GM12874 (cell line): ENCODE data around the gene ABR.

ENCODE experiments used
- TF ChIP-seq, protein P1 (sequence below): IDR thresholded peaks from 2 replicates; pipeline ENCODE4 v1.5.1; 2011; ENCODE audit warnings: low read depth, mild to moderate bottlenecking, control low read depth, low read length, moderate library complexity; ENCODE audit not compliant: insufficient read depth

ABR gene

DNA sequence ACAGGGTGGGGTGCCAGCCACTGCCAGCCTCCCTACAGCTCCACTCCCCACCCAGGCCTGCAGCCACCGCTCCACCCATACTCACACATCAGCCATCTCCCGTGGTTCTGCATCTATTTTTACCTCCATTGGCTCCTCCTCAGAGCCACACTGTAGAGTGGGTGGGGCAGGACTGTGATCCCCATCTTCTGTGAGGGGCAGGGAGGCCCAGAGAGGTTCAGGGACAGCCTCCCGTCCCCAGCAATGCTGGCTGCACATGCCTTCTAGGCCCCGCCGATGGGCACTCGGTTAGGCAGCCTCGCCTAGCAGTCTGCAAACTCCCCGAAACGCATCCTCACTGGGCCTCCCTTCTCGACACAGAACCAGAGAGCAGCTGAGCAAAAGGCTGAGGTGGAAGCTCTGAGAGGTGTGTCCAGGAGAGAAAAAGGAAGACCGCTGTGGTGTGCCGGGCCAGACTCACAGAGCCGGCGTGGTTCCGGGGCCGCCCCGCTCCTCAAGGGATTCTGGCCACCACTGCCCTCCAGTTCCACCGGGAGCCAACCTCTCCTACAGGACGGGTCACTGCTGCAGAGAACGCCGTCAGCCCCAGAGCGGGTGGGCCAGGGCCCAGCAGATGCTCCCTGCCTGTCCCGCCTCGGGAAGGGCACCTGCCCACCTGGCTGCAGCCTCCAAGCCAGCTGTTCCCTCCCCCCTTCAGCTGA, 71.9 kb downstream of the ABR start:
- TF ChIP-seq, protein P1, sequence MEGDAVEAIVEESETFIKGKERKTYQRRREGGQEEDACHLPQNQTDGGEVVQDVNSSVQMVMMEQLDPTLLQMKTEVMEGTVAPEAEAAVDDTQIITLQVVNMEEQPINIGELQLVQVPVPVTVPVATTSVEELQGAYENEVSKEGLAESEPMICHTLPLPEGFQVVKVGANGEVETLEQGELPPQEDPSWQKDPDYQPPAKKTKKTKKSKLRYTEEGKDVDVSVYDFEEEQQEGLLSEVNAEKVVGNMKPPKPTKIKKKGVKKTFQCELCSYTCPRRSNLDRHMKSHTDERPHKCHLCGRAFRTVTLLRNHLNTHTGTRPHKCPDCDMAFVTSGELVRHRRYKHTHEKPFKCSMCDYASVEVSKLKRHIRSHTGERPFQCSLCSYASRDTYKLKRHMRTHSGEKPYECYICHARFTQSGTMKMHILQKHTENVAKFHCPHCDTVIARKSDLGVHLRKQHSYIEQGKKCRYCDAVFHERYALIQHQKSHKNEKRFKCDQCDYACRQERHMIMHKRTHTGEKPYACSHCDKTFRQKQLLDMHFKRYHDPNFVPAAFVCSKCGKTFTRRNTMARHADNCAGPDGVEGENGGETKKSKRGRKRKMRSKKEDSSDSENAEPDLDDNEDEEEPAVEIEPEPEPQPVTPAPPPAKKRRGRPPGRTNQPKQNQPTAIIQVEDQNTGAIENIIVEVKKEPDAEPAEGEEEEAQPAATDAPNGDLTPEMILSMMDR, result no peak

DNA sequence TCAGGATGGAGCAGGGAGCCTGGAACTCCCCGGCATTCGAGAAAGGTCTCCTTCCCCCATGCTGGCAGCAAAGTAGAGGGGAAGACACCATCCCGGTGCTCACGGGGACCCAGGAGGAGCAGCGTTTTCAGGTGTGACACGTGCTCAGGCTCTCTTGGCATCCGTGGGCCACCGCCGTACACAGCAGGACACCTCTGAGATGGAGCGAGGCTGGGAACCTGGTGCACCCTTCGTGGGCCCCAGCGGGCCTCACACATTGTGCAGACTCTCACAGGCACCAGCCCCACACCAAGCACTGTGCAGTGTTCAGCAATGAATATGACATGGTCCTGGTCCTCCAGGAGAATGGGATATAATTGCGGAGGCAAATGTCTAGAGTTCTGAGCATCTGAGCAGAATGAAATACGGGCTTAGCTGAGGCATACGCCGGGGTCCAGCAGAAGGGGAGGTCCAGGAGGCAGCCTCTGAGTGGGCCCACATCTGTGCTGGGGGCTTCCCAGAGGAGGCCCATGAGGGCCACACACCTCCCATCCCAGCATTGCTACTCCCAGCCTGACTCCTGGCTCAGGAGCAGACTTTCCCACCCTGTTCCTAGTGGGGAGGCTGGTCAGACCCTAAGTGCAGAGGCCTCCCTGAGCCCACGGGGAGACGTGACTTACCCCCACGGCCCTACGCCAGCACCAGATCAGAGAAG, 72.6 kb downstream of the ABR start:
- TF ChIP-seq, protein P1, result no peak

DNA sequence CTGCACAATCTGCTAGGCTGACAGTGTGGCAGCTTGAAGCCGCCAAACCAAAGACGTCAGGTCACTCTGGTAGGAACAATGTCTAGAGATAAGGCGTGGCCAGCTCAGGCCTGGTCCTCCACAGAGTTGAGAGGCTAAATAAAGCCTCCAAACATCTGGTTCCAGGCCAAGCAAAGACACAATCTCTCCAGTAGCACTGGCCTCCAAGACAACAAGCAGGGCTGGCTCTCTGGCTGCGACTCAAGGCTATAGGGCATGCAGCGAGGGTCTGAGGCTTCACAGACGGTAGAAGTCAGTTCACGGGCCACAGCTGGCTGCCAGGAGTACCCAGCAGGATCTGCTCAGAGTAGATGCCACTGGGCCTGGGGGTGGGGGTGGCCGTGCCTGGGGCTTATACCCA, 75.6 kb downstream of the ABR start:
- TF ChIP-seq, protein P1, result no peak

DNA sequence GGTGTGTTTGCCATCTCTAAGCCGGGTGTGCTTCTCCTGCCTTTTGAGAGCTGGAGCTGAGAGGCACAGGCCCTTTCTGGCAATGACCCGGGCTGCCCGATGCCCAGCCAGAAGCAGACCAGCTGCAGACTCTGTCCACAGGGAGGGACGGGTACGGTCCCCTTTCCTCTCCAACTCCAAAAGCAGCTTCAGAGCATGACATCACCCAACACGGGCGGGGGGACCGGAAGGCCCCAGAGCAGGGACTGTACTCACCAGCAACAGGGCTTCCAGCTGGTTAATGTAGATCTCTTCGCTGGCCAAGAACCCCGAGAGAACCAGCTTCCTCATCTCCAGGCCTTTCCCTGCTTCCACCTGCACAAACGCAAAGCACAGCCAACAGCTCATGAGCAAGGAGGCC, 79.4 kb downstream of the ABR start:
- TF ChIP-seq, protein P1, result no peak

DNA sequence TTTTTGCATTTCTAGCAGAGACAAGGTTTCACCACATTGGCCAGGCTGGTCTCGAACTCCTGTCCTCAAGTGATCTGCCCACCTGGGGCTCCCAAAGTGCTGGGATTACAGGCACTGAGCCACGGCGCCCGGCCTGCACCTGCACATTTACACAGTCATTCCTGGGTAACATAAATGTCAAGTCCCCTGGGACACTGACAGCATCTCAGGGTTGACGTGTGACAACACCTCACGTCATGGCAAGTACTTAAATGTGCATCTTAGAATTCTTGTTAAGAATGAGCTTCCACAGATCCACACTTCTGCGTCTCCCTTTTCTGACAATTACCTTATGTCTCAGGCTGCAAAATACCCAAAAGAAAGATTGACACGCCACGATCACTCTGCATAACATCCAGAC, 80.5 kb downstream of the ABR start:
- TF ChIP-seq, protein P1, result no peak

DNA sequence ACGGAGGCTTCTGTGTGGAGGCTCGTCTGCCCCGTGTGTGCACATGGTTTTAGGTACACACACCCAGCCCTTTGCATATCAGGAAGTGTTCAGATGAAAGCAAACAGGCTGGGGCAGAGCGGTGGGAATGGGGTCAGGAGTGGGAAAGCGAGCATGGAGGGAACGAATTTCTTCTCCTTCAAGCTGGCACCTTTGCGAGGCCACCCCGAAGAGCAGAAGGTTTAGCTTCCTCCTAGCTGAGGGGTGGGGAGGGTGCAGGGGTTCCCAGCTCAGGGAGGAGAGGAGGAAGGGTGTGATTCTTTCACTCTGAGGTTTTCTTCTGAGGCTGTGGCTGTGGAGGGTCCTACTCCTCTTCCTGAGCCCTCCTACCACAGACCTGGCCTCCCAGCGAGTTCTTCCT, 83.6 kb downstream of the ABR start:
- TF ChIP-seq, protein P1, result no peak

DNA sequence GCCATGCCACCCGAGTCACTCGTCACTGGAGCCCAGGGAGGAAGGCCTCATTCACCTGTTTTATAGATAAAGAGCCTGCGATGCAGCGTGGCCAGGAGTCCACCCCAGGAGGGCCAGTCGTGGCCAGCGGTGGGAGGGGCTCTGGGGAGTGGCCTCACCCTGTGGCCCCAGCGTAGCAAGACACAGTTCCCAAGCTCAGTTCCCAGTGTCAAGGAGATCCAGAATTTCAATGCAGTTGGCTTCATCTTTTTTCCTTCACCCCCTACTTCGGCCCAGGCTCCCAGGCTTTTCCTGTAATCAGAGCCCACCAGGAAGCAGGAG, 84.0 kb downstream of the ABR start:
- TF ChIP-seq, protein P1, result no peak
